Measurements from ENCODE around the gene LDB3. TPM values are rescaled to one million over a fixed set of nuclear protein-coding genes. Genes with fewer than 3 reads are reported as not detected.

Gene LDB3
- total RNA-seq, 2 donors from 2014 or later = 0.66 to 0.78 TPM

GRCh38 chr10:86632951-86633350 lies 35.4 kb upstream of the LDB3 start:
- no peak for DNase-seq
- H3K27me3 ChIP-seq = no peaks in the 10 kb centered on the region
- intact Hi-C loops (cut with DNase I) = no loop called here
- H3K9me3 ChIP-seq = no peaks in the 10 kb centered on the region
- no peak for ATAC-seq
- no peak overlapping the region for H3K27ac ChIP-seq
- H3K4me1 ChIP-seq = peaks cover 12% of the 10 kb centered on the region
- WGBS, 2 donors = 48 to 62% methylated on average over 5 of the region's 5 CpGs
- H3K36me3 ChIP-seq (replicated peaks in 1 of 2; ENCODE audit: insufficient read depth in 1 of 2, low read depth in 2 of 2) = no peaks in the 10 kb centered on the region
- no peak for TF ChIP-seq CTCF (IDR thresholded peaks at IDR 0.05)
- no peak for TF ChIP-seq POLR2A (IDR thresholded peaks at IDR 0.05)
- H3K4me3 ChIP-seq = no peak overlapping the region

- WGBS, 2 donors = 68 to 71% methylated on average over 2 of the region's 2 CpGs
- H3K4me1 ChIP-seq = peaks cover 12% of the 10 kb centered on the region
- H3K36me3 ChIP-seq (replicated peaks in 1 of 2; ENCODE audit: insufficient read depth in 1 of 2, low read depth in 2 of 2) = no peaks in the 10 kb centered on the region
- ATAC-seq (no peak), DNase-seq (no peak)
- no peak overlapping the region for H3K4me3 ChIP-seq
- intact Hi-C loops (cut with DNase I) = no loop called here
- H3K27me3 ChIP-seq = no peaks in the 10 kb centered on the region
- H3K27ac ChIP-seq = no peak overlapping the region
- H3K9me3 ChIP-seq = no peaks in the 10 kb centered on the region
- no peak for TF ChIP-seq CTCF (IDR thresholded peaks at IDR 0.05)
- no peak for TF ChIP-seq POLR2A (IDR thresholded peaks at IDR 0.05)
Measured at GRCh38 chr10:86635402-86635801, 32.9 kb upstream of the LDB3 start.

DNA sequence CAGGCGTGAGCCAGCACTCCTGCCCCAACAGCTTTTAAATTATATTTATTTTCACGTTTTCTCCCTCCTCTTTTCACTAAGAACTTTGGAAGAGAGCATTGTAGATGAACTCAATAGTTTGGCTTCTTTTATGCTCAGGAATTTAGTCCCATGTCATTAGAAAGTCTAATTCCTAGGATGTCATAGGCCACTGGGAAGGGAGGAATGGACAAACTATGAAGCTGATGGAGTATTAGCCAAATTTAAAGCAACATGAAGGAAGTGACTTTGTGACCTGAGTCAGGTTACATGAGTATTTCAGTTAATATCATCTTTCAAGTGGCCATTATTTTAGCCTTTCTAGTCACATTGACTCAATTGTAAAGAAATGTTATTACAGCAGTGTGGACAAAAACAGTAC lies 32.0 kb upstream of the LDB3 start:
- WGBS, 2 donors = 87 to 89% methylated on average over 2 of the region's 2 CpGs
- H3K36me3 ChIP-seq (replicated peaks in 1 of 2; ENCODE audit: insufficient read depth in 1 of 2, low read depth in 2 of 2) = no peaks in the 10 kb centered on the region
- intact Hi-C loops (cut with DNase I) = no loop called here
- no peak overlapping the region for H3K4me3 ChIP-seq
- TF ChIP-seq CTCF (IDR thresholded peaks at IDR 0.05) (no peak), POLR2A (IDR thresholded peaks at IDR 0.05) (no peak)
- no peak overlapping the region for H3K27ac ChIP-seq
- peaks cover 12% of the 10 kb centered on the region for H3K4me1 ChIP-seq
- H3K9me3 ChIP-seq = no peaks in the 10 kb centered on the region
- ATAC-seq (no peak), DNase-seq (no peak)
- no peaks in the 10 kb centered on the region for H3K27me3 ChIP-seq

DNA sequence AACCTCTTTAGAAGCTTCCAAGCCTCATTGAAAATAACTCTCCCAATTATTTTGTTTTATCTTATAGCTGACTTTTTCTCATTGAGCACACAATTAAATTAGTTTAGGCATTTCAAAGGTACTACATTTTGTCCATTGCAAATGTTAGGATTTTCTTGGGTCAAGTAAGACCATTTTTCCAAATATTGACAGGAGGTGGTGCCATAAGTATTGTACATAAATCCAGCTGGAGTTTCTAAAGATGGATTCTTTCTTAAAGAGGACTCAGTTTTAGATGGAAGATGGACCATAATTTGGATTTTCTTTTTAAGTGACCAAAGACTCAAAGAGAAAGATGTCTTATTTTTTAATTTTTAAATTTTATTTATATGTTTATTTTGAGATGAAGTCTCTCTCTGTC lies 26.3 kb upstream of the LDB3 start:
- Histone ChIP-seq H3K4me1 (peaks cover 6% of the 10 kb centered on the region), H3K9me3 (no peaks in the 10 kb centered on the region), H3K27me3 (no peaks in the 10 kb centered on the region), H3K27ac (no peak overlapping the region), H3K36me3 (replicated peaks in 1 of 2; ENCODE audit: insufficient read depth in 1 of 2, low read depth in 2 of 2) (no peaks in the 10 kb centered on the region), H3K4me3 (no peak overlapping the region)
- no peak for TF ChIP-seq CTCF (IDR thresholded peaks at IDR 0.05)
- no peak for TF ChIP-seq POLR2A (IDR thresholded peaks at IDR 0.05)
- no peak for ATAC-seq
- intact Hi-C loops (cut with DNase I) = no loop called here
- DNase-seq = no peak

- H3K4me3 ChIP-seq = no peak overlapping the region
- TF ChIP-seq CTCF (IDR thresholded peaks at IDR 0.05) (no peak), POLR2A (IDR thresholded peaks at IDR 0.05) (no peak)
- intact Hi-C loops (cut with DNase I) = no loop called here
- H3K4me1 ChIP-seq = peaks cover 3% of the 10 kb centered on the region
- no peaks in the 10 kb centered on the region for H3K36me3 ChIP-seq (replicated peaks in 1 of 2; ENCODE audit: insufficient read depth in 1 of 2, low read depth in 2 of 2)
- ATAC-seq (no peak), DNase-seq (no peak)
- no peaks in the 10 kb centered on the region for H3K9me3 ChIP-seq
- WGBS, 2 donors = 74 to 75% methylated on average over 5 of the region's 5 CpGs
- H3K27ac ChIP-seq = no peak overlapping the region
- no peaks in the 10 kb centered on the region for H3K27me3 ChIP-seq
Measured at GRCh38 chr10:86642499-86642898, 25.8 kb upstream of the LDB3 start.
